IPS DF 6.9 (cell line): ENCODE results near the gene ENOSF1.
"Not testable (repeated sequence)": the region's sequence is repeated elsewhere in the genome, so short reads cannot be mapped to it uniquely, and the experiment has no call there.

Experiments used
- DNase-seq: peaks from one replicate; pipeline ENCODE4 v3.0.0-alpha.2; 2013; ENCODE audit warnings: low read depth, low spot score
- H3K27ac ChIP-seq: one replicate; pipeline ENCODE4 v1.5.1; 2013; ENCODE audit warnings: low read length, control low read depth
- H3K27me3 ChIP-seq: 2 replicates; pipeline ENCODE4 v1.6.1; 2013; ENCODE audit warnings: mild to moderate bottlenecking, low read length; ENCODE audit not compliant: control insufficient read depth, insufficient read depth
- H3K36me3 ChIP-seq: 2 replicates; pipeline ENCODE4 v1.6.1; 2013; ENCODE audit warnings: low read length; ENCODE audit not compliant: control insufficient read depth, insufficient read depth
- H3K4me1 ChIP-seq: 2 replicates; pipeline ENCODE4 v1.6.1; 2013; ENCODE audit warnings: low read length; ENCODE audit not compliant: control insufficient read depth, insufficient read depth
- H3K4me3 ChIP-seq: 2 replicates; pipeline ENCODE4 v1.5.1; 2013; ENCODE audit warnings: mild to moderate bottlenecking, low read length
- H3K9me3 ChIP-seq: 2 replicates; pipeline ENCODE4 v1.6.1; 2013; ENCODE audit warnings: low read length, inconsistent platforms; ENCODE audit not compliant: control insufficient read depth, insufficient read depth
- WGBS: extraction: QIAGEN DNeasy Blood & Tissue Kit; methylation state at CpG from one replicate; pipeline ENCODE4 v1.1.7; 2013; ENCODE audit warnings: mixed read lengths, missing lambda C conversion rate; ENCODE audit not compliant: insufficient read length, insufficient coverage; 5-methylcytosine and 5-hydroxymethylcytosine counted together

The ENOSF1 gene, protein sequence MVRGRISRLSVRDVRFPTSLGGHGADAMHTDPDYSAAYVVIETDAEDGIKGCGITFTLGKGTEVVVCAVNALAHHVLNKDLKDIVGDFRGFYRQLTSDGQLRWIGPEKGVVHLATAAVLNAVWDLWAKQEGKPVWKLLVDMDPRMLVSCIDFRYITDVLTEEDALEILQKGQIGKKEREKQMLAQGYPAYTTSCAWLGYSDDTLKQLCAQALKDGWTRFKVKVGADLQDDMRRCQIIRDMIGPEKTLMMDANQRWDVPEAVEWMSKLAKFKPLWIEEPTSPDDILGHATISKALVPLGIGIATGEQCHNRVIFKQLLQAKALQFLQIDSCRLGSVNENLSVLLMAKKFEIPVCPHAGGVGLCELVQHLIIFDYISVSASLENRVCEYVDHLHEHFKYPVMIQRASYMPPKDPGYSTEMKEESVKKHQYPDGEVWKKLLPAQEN

DNA sequence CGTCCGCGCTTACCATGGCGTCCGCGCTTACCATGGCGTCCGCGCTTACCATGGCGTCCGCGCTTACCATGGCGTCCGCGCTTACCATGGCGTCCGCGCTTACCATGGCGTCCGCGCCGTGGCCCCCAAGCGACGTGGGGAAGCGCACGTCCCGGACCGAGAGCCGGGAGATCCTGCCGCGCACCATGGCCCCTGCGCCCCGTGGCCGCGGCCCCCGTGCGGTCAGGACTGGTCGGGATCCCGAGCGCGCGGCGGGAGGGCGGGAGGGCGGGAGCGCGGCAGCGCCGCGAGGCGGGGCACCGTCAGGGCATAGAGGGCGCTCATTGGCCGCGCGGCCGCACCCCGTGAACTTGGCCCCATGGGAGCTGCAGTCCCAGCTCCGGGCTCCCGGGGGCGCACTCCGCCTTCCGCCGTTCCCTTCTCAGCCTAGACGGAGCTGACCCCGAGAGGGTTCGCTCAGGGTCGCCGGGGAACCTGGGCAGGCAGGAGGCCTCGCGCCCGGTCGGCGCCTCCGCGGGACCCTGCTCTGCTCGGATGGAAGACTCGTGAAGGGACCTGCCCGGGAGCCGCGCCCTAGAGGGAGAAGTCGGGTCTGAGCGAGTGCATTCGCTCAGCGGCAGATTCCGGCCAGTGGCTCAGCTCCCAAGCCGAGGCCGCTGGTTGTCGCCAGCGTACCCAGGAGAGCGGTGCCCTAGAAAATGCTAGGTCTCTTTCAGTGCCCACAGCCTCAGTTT is at the start of gene ENOSF1:
Gene ENOSF1 (minus strand): TSS at position 230 of the 734 bp plus-strand sequence. CDS start 43 bp downstream, at position 187.
- Histone ChIP-seq H3K36me3 (no peaks in the 10 kb centered on the region), H3K4me3 (peak within 1 kb of the TSS; percentile 77; the same call in 1 of the 2 replicates), H3K27me3 (no peaks in the 10 kb centered on the region), H3K27ac (no peak within 1 kb of the TSS), H3K4me1 (0 out of 2 replicates have a peak, but pooled peaks cover 1% of the 10 kb centered on the region), H3K9me3 (no peaks in the 10 kb centered on the region)
- no CpG with 5 or more reads among the region's 91 CpGs for WGBS
- DNase-seq, result peak; percentile 82

DNA sequence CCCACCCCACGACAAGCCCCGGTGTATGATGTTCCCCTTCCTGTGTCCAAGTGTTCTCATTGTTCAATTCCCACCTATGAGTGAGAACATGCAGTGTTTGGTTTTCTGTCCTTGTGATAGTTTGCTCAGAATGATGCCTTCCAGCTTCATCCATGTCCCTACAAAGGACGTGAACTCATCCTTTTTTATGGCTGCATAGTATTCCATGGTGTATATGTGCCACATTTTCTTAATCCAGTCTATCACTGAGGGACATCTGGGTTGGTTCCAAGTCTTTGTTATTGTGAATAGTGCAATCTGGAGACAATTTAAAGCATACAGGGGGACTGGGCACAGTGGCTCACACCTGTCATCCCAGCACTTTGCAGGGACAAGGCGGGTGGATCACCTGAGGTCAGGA is 47.4 kb upstream of the ENOSF1 start:
- not testable (repeated sequence) for H3K27me3 ChIP-seq, H3K4me3 ChIP-seq, H3K36me3 ChIP-seq, H3K4me1 ChIP-seq, H3K27ac ChIP-seq, DNase-seq, H3K9me3 ChIP-seq
- WGBS, result no CpG with 5 or more reads among the region's 4 CpGs

DNA sequence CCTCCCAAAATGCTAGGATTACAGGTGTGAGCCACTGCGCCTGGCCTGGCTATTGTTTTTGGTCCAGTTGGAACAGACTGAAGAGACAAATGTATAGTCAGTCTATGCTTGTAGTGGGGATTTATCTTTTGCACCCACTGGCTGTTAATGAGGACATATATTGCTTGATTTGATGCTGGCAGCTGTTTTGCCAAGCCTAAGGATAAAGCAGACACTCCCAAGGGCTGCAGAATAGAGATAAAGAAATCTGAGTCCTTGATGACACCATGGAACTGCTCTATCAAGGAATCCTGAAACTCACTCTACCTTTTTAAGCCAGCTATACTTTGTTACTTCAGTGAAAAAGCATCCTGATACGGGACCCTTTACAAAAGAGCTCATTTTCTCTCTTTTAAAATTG is 43.1 kb upstream of the ENOSF1 start:
- Histone ChIP-seq H3K27me3 (no peaks in the 10 kb centered on the region), H3K27ac (no peak overlapping the region), H3K36me3 (no peaks in the 10 kb centered on the region), H3K4me3 (no peak overlapping the region), H3K9me3 (no peaks in the 10 kb centered on the region), H3K4me1 (no peaks in the 10 kb centered on the region)
- WGBS, result no CpG with 5 or more reads among the region's 2 CpGs
- DNase-seq, result no peak

DNA sequence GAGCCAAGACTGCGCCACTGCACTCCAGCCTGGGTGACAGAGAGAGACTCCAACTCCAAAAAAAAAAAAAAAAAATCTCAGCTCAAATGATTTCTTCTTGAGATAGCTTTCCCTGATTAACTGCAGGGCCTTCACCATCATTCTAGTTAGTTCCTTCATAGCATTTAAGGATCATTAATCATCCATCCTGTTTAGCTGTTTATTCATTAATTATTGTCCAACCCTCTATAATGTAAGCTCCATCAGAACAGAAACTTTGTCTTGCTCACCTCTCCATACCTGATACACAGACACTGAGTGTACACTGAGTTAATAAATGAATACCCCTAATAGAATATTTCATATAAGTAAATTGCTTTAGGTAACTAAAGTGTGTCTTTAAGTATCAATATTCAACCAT is 42.2 kb upstream of the ENOSF1 start:
- Histone ChIP-seq H3K4me1 (no peaks in the 10 kb centered on the region), H3K9me3 (no peaks in the 10 kb centered on the region), H3K27ac (no peak overlapping the region), H3K36me3 (no peaks in the 10 kb centered on the region; the same call in 1 of the 2 replicates), H3K27me3 (no peaks in the 10 kb centered on the region), H3K4me3 (no peak overlapping the region)
- no CpG with 5 or more reads among the region's 1 CpG for WGBS
- no peak for DNase-seq

DNA sequence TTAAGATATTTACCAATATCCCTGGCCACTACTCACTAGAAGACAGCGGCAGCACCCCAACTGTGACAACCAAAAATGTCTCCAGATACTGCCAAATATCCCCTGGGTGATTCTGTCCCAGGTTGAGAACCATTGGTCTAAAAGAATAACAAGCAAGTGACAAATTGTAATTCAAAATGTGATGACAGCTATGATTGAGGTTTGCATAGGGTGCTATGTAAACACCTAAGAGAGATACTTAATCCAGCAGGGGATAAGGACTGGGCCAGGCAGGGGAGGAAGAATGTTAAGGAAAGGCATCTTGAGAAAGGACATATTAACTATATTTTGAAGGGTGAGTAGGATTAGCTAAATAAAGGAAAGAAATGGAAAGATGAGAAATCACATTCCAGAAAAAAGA is 38.0 kb upstream of the ENOSF1 start:
- WGBS, result no CpG with 5 or more reads among the region's 1 CpG
- no peak for DNase-seq
- Histone ChIP-seq H3K9me3 (no peaks in the 10 kb centered on the region), H3K4me3 (no peak overlapping the region), H3K36me3 (no peaks in the 10 kb centered on the region; the same call in 1 of the 2 replicates), H3K4me1 (no peaks in the 10 kb centered on the region), H3K27ac (no peak overlapping the region), H3K27me3 (no peaks in the 10 kb centered on the region)

DNA sequence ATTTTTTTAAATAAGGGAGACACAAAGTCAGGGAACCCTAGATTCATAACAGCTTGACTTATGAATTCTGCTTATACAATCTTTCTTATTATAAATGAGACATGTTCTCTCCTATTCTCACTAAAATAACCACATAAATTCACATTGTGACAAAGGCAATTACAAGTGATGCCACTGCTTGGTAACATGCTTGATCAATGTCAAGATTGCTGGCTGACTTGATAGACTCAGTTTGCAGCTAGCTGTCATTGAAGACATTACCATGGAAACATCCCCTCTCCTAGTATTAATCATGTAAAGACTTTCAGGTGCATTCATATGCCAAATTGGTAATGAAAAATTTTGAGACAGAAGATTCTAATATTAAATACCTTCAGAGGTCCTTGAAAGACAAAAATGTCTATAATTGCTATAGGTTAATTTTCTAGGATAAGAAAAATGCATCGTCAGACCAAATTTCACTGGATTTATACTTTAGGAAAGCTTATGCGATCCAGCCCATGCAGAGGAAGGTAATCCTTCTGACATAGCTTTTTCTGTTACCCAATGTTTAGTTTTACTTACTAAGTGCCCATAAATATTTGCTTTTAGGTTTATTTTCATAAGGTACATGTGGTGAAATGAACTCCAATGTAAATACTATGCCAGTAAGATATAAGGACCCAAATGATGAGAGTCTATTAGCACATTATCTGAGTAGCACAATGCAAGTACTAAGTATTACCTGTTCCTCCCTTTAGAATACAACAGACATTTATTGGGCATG is 32.6 kb upstream of the ENOSF1 start:
- Histone ChIP-seq H3K9me3 (no peaks in the 10 kb centered on the region), H3K27me3 (no peaks in the 10 kb centered on the region), H3K4me3 (no peak overlapping the region), H3K27ac (no peak overlapping the region), H3K36me3 (no peaks in the 10 kb centered on the region), H3K4me1 (no peaks in the 10 kb centered on the region)
- DNase-seq, result no peak
- no CpG with 5 or more reads among the region's 2 CpGs for WGBS

DNA sequence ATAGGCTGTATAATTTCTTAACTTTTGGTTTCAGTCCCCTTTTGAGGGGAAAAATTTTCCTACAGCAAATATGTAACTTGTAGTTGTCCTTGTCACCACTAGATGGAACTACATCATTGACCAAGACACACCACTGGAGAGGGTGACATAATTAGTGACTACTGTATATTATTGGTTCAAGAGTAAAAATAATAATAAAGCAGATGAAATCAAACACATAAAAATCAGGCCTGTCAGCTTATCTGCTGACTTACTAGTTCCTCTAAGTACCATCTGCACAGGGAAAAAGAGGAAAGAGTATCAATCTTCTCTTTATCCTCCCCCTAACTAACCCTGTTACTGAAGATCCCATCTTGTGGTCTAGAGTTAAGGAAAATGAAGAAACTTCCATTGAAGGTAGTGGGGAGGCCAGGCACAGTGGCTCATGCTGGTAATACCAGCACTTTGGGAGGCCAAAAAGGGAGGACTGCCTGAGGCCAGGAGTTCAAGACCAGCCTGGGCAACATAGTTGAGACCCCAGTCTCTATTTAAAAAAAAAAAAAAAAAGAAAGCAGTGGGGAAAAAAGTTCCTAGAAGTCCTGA is 29.6 kb upstream of the ENOSF1 start:
- H3K9me3 ChIP-seq, result no peaks in the 10 kb centered on the region
- no peak overlapping the region for H3K4me3 ChIP-seq
- DNase-seq, result no peak
- H3K36me3 ChIP-seq, result peaks cover 3% of the 10 kb centered on the region; the same call in 1 of the 2 replicates
- no peak overlapping the region for H3K27ac ChIP-seq
- no peaks in the 10 kb centered on the region for H3K4me1 ChIP-seq
- no peaks in the 10 kb centered on the region for H3K27me3 ChIP-seq

DNA sequence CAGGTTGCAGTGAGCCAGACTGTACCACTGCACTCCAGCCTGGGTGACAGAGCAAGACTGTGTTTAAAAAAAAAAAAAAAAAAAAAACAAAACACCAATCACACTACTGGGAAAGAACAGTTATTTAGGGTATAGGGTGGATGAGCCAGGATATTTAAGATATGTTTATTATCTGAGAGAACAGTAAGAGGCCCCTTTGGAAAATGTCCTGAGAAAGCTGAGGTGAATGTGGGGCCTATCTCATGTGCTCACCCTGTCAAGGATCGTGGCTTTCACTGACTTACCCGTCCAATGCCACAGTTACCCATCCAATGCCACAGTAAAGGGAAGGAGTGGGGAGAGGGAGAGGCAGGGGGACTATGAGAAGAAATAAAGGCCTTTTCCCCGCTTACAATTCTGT is 19.9 kb upstream of the ENOSF1 start:
- no peaks in the 10 kb centered on the region for H3K4me1 ChIP-seq
- no peak for DNase-seq
- no peak overlapping the region for H3K27ac ChIP-seq
- H3K9me3 ChIP-seq, result no peaks in the 10 kb centered on the region
- H3K36me3 ChIP-seq, result peaks cover 5% of the 10 kb centered on the region; the same call in 1 of the 2 replicates
- no CpG with 5 or more reads among the region's 3 CpGs for WGBS
- no peak overlapping the region for H3K4me3 ChIP-seq
- no peaks in the 10 kb centered on the region for H3K27me3 ChIP-seq

DNA sequence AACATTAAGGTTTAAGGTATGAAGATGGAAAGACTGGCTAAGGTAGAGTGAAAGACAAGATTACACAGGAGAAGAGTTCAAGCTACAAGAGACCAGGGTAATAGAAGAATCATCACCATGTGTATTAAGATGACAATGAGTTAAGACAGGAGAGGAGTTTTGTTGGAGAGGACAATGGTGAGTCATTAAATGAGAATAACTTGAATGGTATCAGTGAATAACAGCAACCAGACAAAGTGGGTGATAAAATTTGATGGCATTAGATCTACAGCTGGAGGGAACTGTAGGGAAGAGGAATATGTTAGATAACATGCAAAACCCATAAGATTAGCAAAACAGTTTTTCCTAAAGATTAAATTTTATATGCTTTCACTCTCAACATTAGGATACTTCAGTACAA is 18.8 kb upstream of the ENOSF1 start:
- Histone ChIP-seq H3K27me3 (no peaks in the 10 kb centered on the region), H3K4me3 (no peak overlapping the region), H3K27ac (no peak overlapping the region), H3K9me3 (no peaks in the 10 kb centered on the region), H3K36me3 (peaks cover 3% of the 10 kb centered on the region; the same call in 1 of the 2 replicates), H3K4me1 (no peaks in the 10 kb centered on the region)
- DNase-seq, result no peak

DNA sequence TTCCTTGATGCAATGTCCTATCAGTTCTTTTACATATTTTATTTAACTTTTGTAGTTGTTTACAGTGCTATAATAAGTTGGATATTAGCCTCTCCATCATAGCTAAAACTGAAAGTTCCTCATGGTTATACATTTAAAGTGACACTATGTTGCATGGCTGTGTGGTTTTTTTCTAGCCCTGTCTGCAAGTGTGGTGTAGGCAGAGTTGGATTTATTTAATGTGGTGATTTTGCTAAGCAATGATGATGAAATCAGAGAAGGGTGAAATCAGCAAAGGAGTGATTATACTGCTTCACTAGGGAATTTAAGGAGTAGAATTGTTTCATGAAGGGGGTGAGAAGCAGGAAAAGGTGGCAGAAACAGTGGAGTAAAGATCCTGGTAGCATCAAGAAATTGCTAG is 18.3 kb upstream of the ENOSF1 start:
- Histone ChIP-seq H3K36me3 (no peaks in the 10 kb centered on the region), H3K27ac (no peak overlapping the region), H3K4me1 (no peaks in the 10 kb centered on the region), H3K9me3 (no peaks in the 10 kb centered on the region), H3K4me3 (no peak overlapping the region), H3K27me3 (no peaks in the 10 kb centered on the region)
- no peak for DNase-seq
